ENCODE data around the gene SASH1. TPM values are rescaled to one million over a fixed set of nuclear protein-coding genes. Genes with fewer than 3 reads are reported as not detected.

SASH1 gene
- total and polyA plus RNA-seq, 9 donors, result 31.7 to 67.0 (median 42.5) TPM

- Histone ChIP-seq H3K27ac (ENCODE audit: low read length) (no peak overlapping the region), H3K9me3 (replicated peaks; ENCODE audit: control insufficient read depth, low read depth, low read length) (no peaks in the 10 kb centered on the region), H3K4me1 (ENCODE audit: control insufficient read depth, insufficient read depth, low read length) (peaks cover 23% of the 10 kb centered on the region), H3K4me3 (ENCODE audit: low read length) (no peak overlapping the region), H3K27me3 (ENCODE audit: control insufficient read depth, insufficient read depth, low read length) (no peaks in the 10 kb centered on the region), H3K36me3 (ENCODE audit: control insufficient read depth, insufficient read depth, low read length) (peaks cover 4% of the 10 kb centered on the region)
- no peak for DNase-seq
- no CpG with 5 or more reads among the region's 2 CpGs for WGBS (ENCODE audit: insufficient coverage)
Measured at GRCh38 chr6:148463671-148464070, 121.0 kb downstream of the SASH1 start.

- Histone ChIP-seq H3K27ac (ENCODE audit: low read length) (peak overlapping the region; percentile 36), H3K4me3 (ENCODE audit: low read length) (no peak overlapping the region), H3K27me3 (ENCODE audit: control insufficient read depth, insufficient read depth, low read length) (no peaks in the 10 kb centered on the region), H3K4me1 (ENCODE audit: control insufficient read depth, insufficient read depth, low read length) (peaks cover 23% of the 10 kb centered on the region), H3K9me3 (replicated peaks; ENCODE audit: control insufficient read depth, low read depth, low read length) (no peaks in the 10 kb centered on the region), H3K36me3 (ENCODE audit: control insufficient read depth, insufficient read depth, low read length) (peaks cover 4% of the 10 kb centered on the region)
- DNase-seq, result peak; percentile 89
- 0% methylated on average over 1 of the region's 5 CpGs for WGBS (ENCODE audit: insufficient coverage)
Measured at GRCh38 chr6:148464319-148465010, 121.8 kb downstream of the SASH1 start.

GRCh38 chr6:148465011-148465335 is 122.3 kb downstream of the SASH1 start:
- WGBS (ENCODE audit: insufficient coverage), result 80% methylated on average over 1 of the region's 5 CpGs
- Histone ChIP-seq H3K27me3 (ENCODE audit: control insufficient read depth, insufficient read depth, low read length) (no peaks in the 10 kb centered on the region), H3K9me3 (replicated peaks; ENCODE audit: control insufficient read depth, low read depth, low read length) (no peaks in the 10 kb centered on the region), H3K4me3 (ENCODE audit: low read length) (no peak overlapping the region), H3K4me1 (ENCODE audit: control insufficient read depth, insufficient read depth, low read length) (peaks cover 23% of the 10 kb centered on the region), H3K36me3 (ENCODE audit: control insufficient read depth, insufficient read depth, low read length) (peaks cover 4% of the 10 kb centered on the region), H3K27ac (ENCODE audit: low read length) (peak overlapping the region; percentile 76)
- DNase-seq, result no peak

GRCh38 chr6:148465670-148466069 is 123.0 kb downstream of the SASH1 start:
- WGBS (ENCODE audit: insufficient coverage), result 26% methylated on average over 4 of the region's 6 CpGs
- peak overlapping the region; percentile 76 for H3K27ac ChIP-seq (ENCODE audit: low read length)

GRCh38 chr6:148466158-148466557 is 123.5 kb downstream of the SASH1 start:
- Histone ChIP-seq H3K4me1 (ENCODE audit: control insufficient read depth, insufficient read depth, low read length) (peaks cover 22% of the 10 kb centered on the region), H3K27ac (ENCODE audit: low read length) (peak overlapping the region; percentile 76)

More at GRCh38 chr6:148465670-148466069, 123.0 kb downstream of the SASH1 start:
- Histone ChIP-seq H3K36me3 (ENCODE audit: control insufficient read depth, insufficient read depth, low read length) (peaks cover 4% of the 10 kb centered on the region), H3K4me1 (ENCODE audit: control insufficient read depth, insufficient read depth, low read length) (peaks cover 23% of the 10 kb centered on the region), H3K27me3 (ENCODE audit: control insufficient read depth, insufficient read depth, low read length) (no peaks in the 10 kb centered on the region), H3K9me3 (replicated peaks; ENCODE audit: control insufficient read depth, low read depth, low read length) (no peaks in the 10 kb centered on the region), H3K4me3 (ENCODE audit: low read length) (no peak overlapping the region)
- peak; percentile 78 for DNase-seq

GRCh38 chr6:148467926-148468325 is 125.3 kb downstream of the SASH1 start:
- Histone ChIP-seq H3K4me1 (ENCODE audit: control insufficient read depth, insufficient read depth, low read length) (peaks cover 23% of the 10 kb centered on the region), H3K27ac (ENCODE audit: low read length) (no peak overlapping the region), H3K36me3 (ENCODE audit: control insufficient read depth, insufficient read depth, low read length) (no peaks in the 10 kb centered on the region), H3K27me3 (ENCODE audit: control insufficient read depth, insufficient read depth, low read length) (no peaks in the 10 kb centered on the region), H3K4me3 (ENCODE audit: low read length) (no peak overlapping the region), H3K9me3 (replicated peaks; ENCODE audit: control insufficient read depth, low read depth, low read length) (no peaks in the 10 kb centered on the region)
- no peak for DNase-seq
- no CpG with 5 or more reads among the region's 4 CpGs for WGBS (ENCODE audit: insufficient coverage)

More at GRCh38 chr6:148466158-148466557, 123.5 kb downstream of the SASH1 start:
- no peaks in the 10 kb centered on the region for H3K27me3 ChIP-seq (ENCODE audit: control insufficient read depth, insufficient read depth, low read length)
- no peak for DNase-seq
- H3K4me3 ChIP-seq (ENCODE audit: low read length), result no peak overlapping the region
- peaks cover under 1% of the 10 kb centered on the region for H3K36me3 ChIP-seq (ENCODE audit: control insufficient read depth, insufficient read depth, low read length)
- WGBS (ENCODE audit: insufficient coverage), result 73% methylated on average over 3 of the region's 4 CpGs
- no peaks in the 10 kb centered on the region for H3K9me3 ChIP-seq (replicated peaks; ENCODE audit: control insufficient read depth, low read depth, low read length)

- Histone ChIP-seq H3K4me3 (ENCODE audit: low read length) (no peak overlapping the region), H3K27ac (ENCODE audit: low read length) (no peak overlapping the region), H3K4me1 (ENCODE audit: control insufficient read depth, insufficient read depth, low read length) (peaks cover 16% of the 10 kb centered on the region), H3K9me3 (replicated peaks; ENCODE audit: control insufficient read depth, low read depth, low read length) (no peaks in the 10 kb centered on the region), H3K36me3 (ENCODE audit: control insufficient read depth, insufficient read depth, low read length) (peaks cover 13% of the 10 kb centered on the region), H3K27me3 (ENCODE audit: control insufficient read depth, insufficient read depth, low read length) (no peaks in the 10 kb centered on the region)
- WGBS (ENCODE audit: insufficient coverage), result 72% methylated on average over 6 of the region's 8 CpGs
- no peak for DNase-seq
Measured at GRCh38 chr6:148470156-148470555, 127.5 kb downstream of the SASH1 start.

- 70% methylated on average over 5 of the region's 10 CpGs for WGBS (ENCODE audit: insufficient coverage)
- Histone ChIP-seq H3K4me3 (ENCODE audit: low read length) (no peak overlapping the region), H3K27ac (ENCODE audit: low read length) (no peak overlapping the region)
Measured at GRCh38 chr6:148470606-148471465, 128.2 kb downstream of the SASH1 start.

GRCh38 chr6:148471624-148472159 is 129.1 kb downstream of the SASH1 start:
- H3K27ac ChIP-seq (ENCODE audit: low read length), result peak overlapping the region; percentile 4
- no peak overlapping the region for H3K4me3 ChIP-seq (ENCODE audit: low read length)
- no peaks in the 10 kb centered on the region for H3K27me3 ChIP-seq (ENCODE audit: control insufficient read depth, insufficient read depth, low read length)
- peaks cover 5% of the 10 kb centered on the region for H3K4me1 ChIP-seq (ENCODE audit: control insufficient read depth, insufficient read depth, low read length)
- no peaks in the 10 kb centered on the region for H3K9me3 ChIP-seq (replicated peaks; ENCODE audit: control insufficient read depth, low read depth, low read length)
- no CpG with 5 or more reads among the region's 9 CpGs for WGBS (ENCODE audit: insufficient coverage)
- peak; percentile 59 for DNase-seq
- peaks cover 20% of the 10 kb centered on the region for H3K36me3 ChIP-seq (ENCODE audit: control insufficient read depth, insufficient read depth, low read length)

More at GRCh38 chr6:148470606-148471465, 128.2 kb downstream of the SASH1 start:
- Histone ChIP-seq H3K9me3 (replicated peaks; ENCODE audit: control insufficient read depth, low read depth, low read length) (no peaks in the 10 kb centered on the region), H3K4me1 (ENCODE audit: control insufficient read depth, insufficient read depth, low read length) (peaks cover 9% of the 10 kb centered on the region), H3K27me3 (ENCODE audit: control insufficient read depth, insufficient read depth, low read length) (no peaks in the 10 kb centered on the region), H3K36me3 (ENCODE audit: control insufficient read depth, insufficient read depth, low read length) (peaks cover 18% of the 10 kb centered on the region)
- no peak for DNase-seq
